ENCODE data around the gene IL4I1. TPM values are rescaled to one million over a fixed set of nuclear protein-coding genes. Genes with fewer than 3 reads are reported as not detected.

IL4I1 gene
- total and polyA plus RNA-seq, 10 donors = 1.1 to 20.2 (median 4.8) TPM

DNA sequence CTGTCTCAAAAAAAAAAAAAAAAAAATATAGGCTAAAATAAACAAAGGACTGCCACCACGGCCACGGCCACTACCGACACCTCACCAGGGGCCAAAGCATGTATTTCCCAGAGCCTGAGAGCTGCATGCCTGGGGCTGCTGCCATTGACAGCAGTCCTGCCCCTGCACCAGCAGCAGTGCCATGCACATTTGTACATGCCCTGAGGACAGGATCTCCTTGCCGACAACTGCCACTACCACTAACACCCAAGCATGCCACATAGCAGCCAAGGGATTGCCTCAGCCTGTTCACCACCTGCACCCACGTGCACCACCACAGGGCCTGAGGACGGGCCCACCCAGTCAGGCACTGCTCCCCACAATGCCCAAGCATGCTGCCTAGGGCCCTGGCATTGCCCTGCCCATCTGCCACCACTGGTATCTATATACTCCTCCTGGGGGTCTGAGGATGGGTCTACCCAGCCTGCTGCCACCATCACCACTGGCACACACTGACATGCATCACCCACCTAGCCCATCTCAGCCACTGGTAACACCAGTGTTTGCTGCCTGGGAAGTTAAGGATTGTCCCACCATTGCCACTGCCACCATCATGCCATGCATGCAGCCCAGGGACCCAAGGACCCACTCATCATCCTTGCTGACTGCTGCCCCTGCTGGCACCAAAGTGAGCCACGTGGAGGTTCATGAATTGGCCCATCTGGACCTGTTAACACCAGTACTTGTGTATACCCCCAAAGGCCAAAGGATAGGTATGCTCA is 43.2 kb upstream of the IL4I1 start:
- Histone ChIP-seq H3K27me3 (replicated peaks in 1 of 7) (peaks cover 0 to 4% (median 0%) of the 10 kb centered on the region in 7 donors), H3K36me3 (no peaks in the 10 kb centered on the region), H3K4me1 (peaks cover 9 to 34% (median 17%) of the 10 kb centered on the region in 6 donors), H3K4me3 (no peak overlapping the region), H3K27ac (no peak overlapping the region), H3K9me3 (no peaks in the 10 kb centered on the region)
- intact Hi-C loops (cut with DNase I; ENCODE audit: low total_unique reads) = loop anchor here (5.0 kb wide), 1 partner anchor 42 kb away; no protein-coding TSS in a partner anchor
- TF ChIP-seq POLR2A (IDR thresholded peaks at IDR 0.05) (no peak), POLR2AphosphoS5 (IDR thresholded peaks at IDR 0.05) (peak in 2 of 3 donors; percentile 41 to 48)
- TF ChIP-seq, protein P1, sequence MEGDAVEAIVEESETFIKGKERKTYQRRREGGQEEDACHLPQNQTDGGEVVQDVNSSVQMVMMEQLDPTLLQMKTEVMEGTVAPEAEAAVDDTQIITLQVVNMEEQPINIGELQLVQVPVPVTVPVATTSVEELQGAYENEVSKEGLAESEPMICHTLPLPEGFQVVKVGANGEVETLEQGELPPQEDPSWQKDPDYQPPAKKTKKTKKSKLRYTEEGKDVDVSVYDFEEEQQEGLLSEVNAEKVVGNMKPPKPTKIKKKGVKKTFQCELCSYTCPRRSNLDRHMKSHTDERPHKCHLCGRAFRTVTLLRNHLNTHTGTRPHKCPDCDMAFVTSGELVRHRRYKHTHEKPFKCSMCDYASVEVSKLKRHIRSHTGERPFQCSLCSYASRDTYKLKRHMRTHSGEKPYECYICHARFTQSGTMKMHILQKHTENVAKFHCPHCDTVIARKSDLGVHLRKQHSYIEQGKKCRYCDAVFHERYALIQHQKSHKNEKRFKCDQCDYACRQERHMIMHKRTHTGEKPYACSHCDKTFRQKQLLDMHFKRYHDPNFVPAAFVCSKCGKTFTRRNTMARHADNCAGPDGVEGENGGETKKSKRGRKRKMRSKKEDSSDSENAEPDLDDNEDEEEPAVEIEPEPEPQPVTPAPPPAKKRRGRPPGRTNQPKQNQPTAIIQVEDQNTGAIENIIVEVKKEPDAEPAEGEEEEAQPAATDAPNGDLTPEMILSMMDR (IDR thresholded peaks at IDR 0.05 in 8 of 11, conservative IDR thresholded peaks at IDR 0.05 in 3 of 11) = no peak
- DNase-seq = peak; percentile 48
- WGBS, 5 donors = 71 to 81% (median 72%) methylated on average over 7 of the region's 7 CpGs

DNA sequence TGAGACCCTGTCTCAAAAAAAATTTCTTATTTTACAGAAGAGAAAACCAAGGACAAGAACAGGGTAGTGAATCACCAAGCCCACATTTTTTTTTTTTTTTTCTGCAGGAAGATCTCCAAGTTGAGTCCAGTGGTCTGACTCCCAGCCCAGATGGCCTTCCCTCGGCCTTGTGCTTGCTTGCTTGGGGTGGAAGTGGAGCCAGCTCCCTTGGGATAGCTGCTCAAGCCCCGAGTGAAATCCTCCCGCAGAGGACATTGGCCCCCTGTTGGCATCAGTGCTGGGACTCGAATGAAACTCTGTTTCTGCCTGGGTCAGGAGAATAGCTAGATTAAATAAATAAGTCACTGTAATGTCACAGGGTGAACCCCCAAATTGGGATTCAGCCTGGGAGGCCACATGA is 42.0 kb upstream of the IL4I1 start:
- Histone ChIP-seq H3K36me3 (no peaks in the 10 kb centered on the region), H3K27me3 (replicated peaks in 1 of 7) (peaks cover 0 to 4% (median 0%) of the 10 kb centered on the region in 7 donors), H3K4me3 (no peak overlapping the region), H3K27ac (no peak overlapping the region), H3K4me1 (peaks cover 9 to 31% (median 15%) of the 10 kb centered on the region in 6 donors), H3K9me3 (no peaks in the 10 kb centered on the region)
- intact Hi-C loops (cut with DNase I; ENCODE audit: low total_unique reads) = loop anchor here (5.0 kb wide), 1 partner anchor 44 kb away; no protein-coding TSS in a partner anchor
- 60 to 76% (median 71%) methylated on average over 4 of the region's 4 CpGs for WGBS, 5 donors
- no peak for TF ChIP-seq POLR2A (IDR thresholded peaks at IDR 0.05)
- peak; percentile 47 for DNase-seq

DNA sequence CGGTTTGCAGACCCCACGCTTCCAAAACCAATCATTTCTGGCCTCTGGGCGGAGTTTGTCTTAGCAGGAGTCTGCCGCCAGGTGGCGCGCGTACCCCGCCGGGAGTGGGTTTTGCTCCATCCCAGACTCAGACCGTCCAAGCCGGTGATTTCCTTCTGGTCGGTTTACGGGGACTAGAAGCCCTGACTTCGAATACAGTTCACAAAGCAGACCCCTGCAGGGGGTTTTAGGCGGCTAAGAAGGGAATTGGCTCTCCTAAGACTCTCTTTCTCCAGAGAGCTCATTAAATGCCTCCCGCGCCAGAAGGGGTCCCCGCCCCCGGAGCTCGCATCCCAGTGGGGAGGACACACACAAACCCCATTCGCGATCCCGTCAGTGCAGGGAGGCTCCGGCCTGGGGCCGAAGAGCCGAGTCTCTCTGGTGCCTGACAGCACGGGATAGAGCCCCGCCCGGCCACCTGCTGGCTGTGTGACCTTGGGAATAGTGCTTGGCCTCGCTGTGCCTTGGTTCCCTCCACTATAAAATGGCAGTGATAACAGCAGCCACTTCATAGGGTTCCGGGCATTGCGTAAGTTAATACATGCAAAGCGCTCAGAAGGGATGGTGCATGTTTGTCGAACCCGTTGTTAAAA is 41.2 kb upstream of the IL4I1 start:
- Histone ChIP-seq H3K27me3 (replicated peaks in 1 of 7) (peaks cover 0 to 4% (median 0%) of the 10 kb centered on the region in 7 donors), H3K4me3 (peak overlapping the region in 4 of 8 donors; percentile 16 to 57 (median 28)), H3K36me3 (peaks cover 0 to 5% (median 0%) of the 10 kb centered on the region in 6 donors), H3K9me3 (no peaks in the 10 kb centered on the region), H3K4me1 (peaks cover 9 to 38% (median 15%) of the 10 kb centered on the region in 6 donors), H3K27ac (peak overlapping the region in 4 of 8 donors; percentile 30 to 57 (median 39))
- WGBS, 5 donors = 17 to 23% (median 19%) methylated on average over 27 to 35 of the region's 35 CpGs
- DNase-seq = peak; percentile 94
- intact Hi-C loops (cut with DNase I; ENCODE audit: low total_unique reads) = loop anchor here (5.0 kb wide), 1 partner anchor 44 kb away; no protein-coding TSS in a partner anchor
- TF ChIP-seq POLR2AphosphoS5 (IDR thresholded peaks at IDR 0.05) (peak; percentile 51 to 79 (median 64)), POLR2A (IDR thresholded peaks at IDR 0.05) (no peak)
- TF ChIP-seq, protein P1 (IDR thresholded peaks at IDR 0.05 in 8 of 11, conservative IDR thresholded peaks at IDR 0.05 in 3 of 11) = peak; percentile 84 to 96 (median 92)

DNA sequence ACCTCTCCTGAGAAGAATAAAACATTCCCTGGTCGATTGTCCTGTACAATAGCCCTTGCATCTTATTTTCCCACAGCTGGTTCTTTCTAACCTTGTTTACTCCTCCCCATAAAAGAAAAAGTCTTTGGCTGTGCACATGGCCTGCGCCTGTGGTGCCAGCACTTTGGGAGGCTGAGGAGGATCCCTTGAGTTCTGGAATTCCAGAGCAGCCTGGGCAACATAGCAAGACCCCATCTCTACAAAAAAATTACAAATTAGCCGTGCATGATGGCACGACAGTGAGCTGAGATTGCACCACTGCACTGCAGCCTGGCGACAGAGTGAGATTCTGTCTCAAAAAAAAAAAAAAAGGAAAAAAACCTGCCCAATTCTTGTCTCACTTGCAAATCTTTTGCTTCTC is 39.9 kb upstream of the IL4I1 start:
- Histone ChIP-seq H3K36me3 (peaks cover 0 to 14% (median 0%) of the 10 kb centered on the region in 6 donors), H3K4me1 (peaks cover 9 to 46% (median 15%) of the 10 kb centered on the region in 6 donors), H3K4me3 (no peak overlapping the region), H3K9me3 (no peaks in the 10 kb centered on the region), H3K27ac (no peak overlapping the region), H3K27me3 (replicated peaks in 1 of 7) (peaks cover 0 to 4% (median 0%) of the 10 kb centered on the region in 7 donors)
- WGBS, 5 donors = 63 to 85% (median 67%) methylated on average over 5 of the region's 5 CpGs
- no peak for TF ChIP-seq POLR2A (IDR thresholded peaks at IDR 0.05)
- TF ChIP-seq, protein P1 (IDR thresholded peaks at IDR 0.05 in 8 of 11, conservative IDR thresholded peaks at IDR 0.05 in 3 of 11) = no peak
- no peak for TF ChIP-seq POLR2AphosphoS5 (IDR thresholded peaks at IDR 0.05)
- intact Hi-C loops (cut with DNase I; ENCODE audit: low total_unique reads) = loop anchor here (5.0 kb wide), 1 partner anchor 46 kb away; no protein-coding TSS in a partner anchor
- peak; percentile 32 for DNase-seq
